HEK293 (cell line): ENCODE measurements around the gene PHRF1.

Experiments used
- CTCF ChIA-PET: fragments of 350-600 bp; formaldehyde crosslinking; extraction: SDS; loops from one replicate; lab custom pipeline; 2021; ENCODE audit warnings: antibody characterized with exemption; lab: Yijun Ruan, JAX
- POLR2A ChIA-PET: fragments of 300-600 bp; formaldehyde crosslinking; extraction: SDS; loops from one replicate; lab custom pipeline; 2020; ENCODE audit warnings: antibody characterized with exemption, inconsistent platforms; lab: Yijun Ruan, JAX
- H3K27ac ChIP-seq: fragments of 200-500 bp; sonication (Bioruptor generic); 2 replicates; pipeline ENCODE4 v1.5.1; 2014; ENCODE audit warnings: low read depth, low read length, control low read depth, inconsistent platforms; ENCODE audit errors: extremely low read depth
- H3K36me3 ChIP-seq, 2 experiments: fragments of 200-500 bp in 1 of 2; sonication (Bioruptor generic) in 1 of 2; 1 replicate in 1 of 2; 2 replicates in 1 of 2; pipeline ENCODE4 v1.5.1; 2014 to 2017; ENCODE audit warnings: inconsistent platforms in 2 of 2, low read length in 2 of 2; ENCODE audit not compliant: control insufficient read depth in 2 of 2, insufficient read depth in 1 of 2
- H3K4me1 ChIP-seq: fragments of 200-500 bp; sonication (Bioruptor generic); 2 replicates; pipeline ENCODE4 v1.5.1; 2014; ENCODE audit warnings: mild to moderate bottlenecking, low read length, inconsistent platforms; ENCODE audit not compliant: control insufficient read depth, insufficient read depth
- H3K4me3 ChIP-seq: 2 replicates; pipeline ENCODE4 v1.5.1; 2011; ENCODE audit warnings: low read depth, mild to moderate bottlenecking, control low read depth, low read length, moderate library complexity
- H3K9me3 ChIP-seq: fragments of 200-500 bp; sonication (Bioruptor generic); 2 replicates; pipeline ENCODE4 v1.5.1; 2014; ENCODE audit warnings: low read depth, low read length, inconsistent platforms; ENCODE audit not compliant: control insufficient read depth, insufficient read depth
- FEZF1 ChIP-seq: fragments of 450-650 bp; formaldehyde crosslinking; IDR thresholded peaks from 2 replicates; pipeline ENCODE4 v1.5.1; 2016; ENCODE audit warnings: missing biosample characterization, missing genetic modification characterization
- HOXC10 ChIP-seq: sonication (generic); formaldehyde crosslinking; IDR thresholded peaks from 2 replicates; pipeline ENCODE4 v1.8.1; 2023; ENCODE audit warnings: mild to moderate bottlenecking, missing genetic modification reagents
- KLF1 ChIP-seq: fragments of 450-650 bp; formaldehyde crosslinking; IDR thresholded peaks from 2 replicates; pipeline ENCODE4 v1.5.1; 2016; ENCODE audit warnings: missing biosample characterization, missing genetic modification characterization
- KLF10 ChIP-seq: fragments of 450-650 bp; IDR thresholded peaks from 2 replicates; pipeline ENCODE4 v1.5.1; 2018; ENCODE audit warnings: missing biosample characterization, mild to moderate bottlenecking, missing genetic modification characterization
- KLF16 ChIP-seq: fragments of 450-650 bp; formaldehyde crosslinking; IDR thresholded peaks from 2 replicates; pipeline ENCODE4 v1.5.1; 2017; ENCODE audit warnings: missing biosample characterization, missing genetic modification characterization
- KLF7 ChIP-seq: fragments of 450-650 bp; formaldehyde crosslinking; IDR thresholded peaks from 2 replicates; pipeline ENCODE4 v1.5.1; 2016; ENCODE audit warnings: missing biosample characterization, missing genetic modification characterization, borderline replicate concordance
- SP7 ChIP-seq: fragments of 450-650 bp; formaldehyde crosslinking; IDR thresholded peaks from 2 replicates; pipeline ENCODE4 v1.5.1; 2016; ENCODE audit warnings: missing biosample characterization, missing genetic modification characterization
- ZEB2 ChIP-seq: fragments of 450-650 bp; formaldehyde crosslinking; IDR thresholded peaks from 2 replicates; pipeline ENCODE4 v1.5.1; 2016; ENCODE audit warnings: missing biosample characterization, missing genetic modification characterization
- ZNF157 ChIP-seq: fragments of 450-650 bp; formaldehyde crosslinking; IDR thresholded peaks from 2 replicates; pipeline ENCODE4 v1.5.1; 2016; ENCODE audit warnings: missing biosample characterization, missing genetic modification characterization
- ZNF175 ChIP-seq: fragments of 450-650 bp; formaldehyde crosslinking; IDR thresholded peaks from 2 replicates; pipeline ENCODE4 v1.5.1; 2016; ENCODE audit warnings: missing biosample characterization, missing genetic modification characterization
- ZNF324 ChIP-seq: fragments of 450-650 bp; formaldehyde crosslinking; IDR thresholded peaks from 2 replicates; pipeline ENCODE4 v1.5.1; 2016; ENCODE audit warnings: missing biosample characterization, missing genetic modification characterization
- ZNF341 ChIP-seq: fragments of 450-650 bp; formaldehyde crosslinking; IDR thresholded peaks from 2 replicates; pipeline ENCODE4; 2016; ENCODE audit warnings: low read depth, missing biosample characterization, missing genetic modification characterization
- ZNF391 ChIP-seq: fragments of 450-650 bp; formaldehyde crosslinking; IDR thresholded peaks from 2 replicates; pipeline ENCODE4 v1.5.1; 2016; ENCODE audit warnings: low read depth, missing biosample characterization, missing genetic modification characterization, borderline replicate concordance
- ZNF501 ChIP-seq: fragments of 450-650 bp; formaldehyde crosslinking; IDR thresholded peaks from 2 replicates; pipeline ENCODE4 v1.5.1; 2016; ENCODE audit warnings: missing biosample characterization, missing genetic modification characterization
- ZNF560 ChIP-seq: fragments of 450-650 bp; formaldehyde crosslinking; IDR thresholded peaks from 2 replicates; pipeline ENCODE4 v1.5.1; 2017; ENCODE audit warnings: missing biosample characterization, missing genetic modification characterization, borderline replicate concordance
- ZNF561 ChIP-seq: fragments of 450-650 bp; IDR thresholded peaks from 2 replicates; pipeline ENCODE4 v1.5.1; 2018; ENCODE audit warnings: missing biosample characterization, missing genetic modification characterization, borderline replicate concordance
- ZNF660 ChIP-seq: fragments of 450-650 bp; IDR thresholded peaks from 2 replicates; pipeline ENCODE4 v1.5.1; 2018; ENCODE audit warnings: missing biosample characterization, mild to moderate bottlenecking, missing genetic modification characterization
- ZSCAN16 ChIP-seq: fragments of 450-650 bp; formaldehyde crosslinking; IDR thresholded peaks from 2 replicates; pipeline ENCODE4 v1.5.1; 2016; ENCODE audit warnings: missing biosample characterization, missing genetic modification characterization
- TF ChIP-seq, protein P1 (sequence below): fragments of 450-650 bp; formaldehyde crosslinking; IDR thresholded peaks from 2 replicates; pipeline ENCODE4 v1.5.1; 2016; ENCODE audit warnings: missing biosample characterization, missing genetic modification characterization
- TF ChIP-seq, protein P2 (sequence below): fragments of 450-650 bp; formaldehyde crosslinking; conservative IDR thresholded peaks from 2 replicates; pipeline ENCODE4 v1.5.1; 2016; ENCODE audit warnings: low read depth, missing biosample characterization, missing genetic modification characterization
- TF ChIP-seq, protein P3 (sequence below): fragments of 450-650 bp; formaldehyde crosslinking; IDR thresholded peaks from 2 replicates; pipeline ENCODE4 v1.5.1; 2016; ENCODE audit warnings: missing biosample characterization, missing genetic modification characterization
- TF ChIP-seq, protein P4 (sequence below): fragments of 450-650 bp; formaldehyde crosslinking; IDR thresholded peaks from 2 replicates; pipeline ENCODE4 v1.5.1; 2016; ENCODE audit warnings: missing biosample characterization, missing genetic modification characterization
- TF ChIP-seq, protein P5 (sequence below): fragments of 450-650 bp; formaldehyde crosslinking; IDR thresholded peaks from 2 replicates; pipeline ENCODE4 v1.5.1; 2016; ENCODE audit warnings: missing biosample characterization, missing genetic modification characterization

The PHRF1 gene, protein sequence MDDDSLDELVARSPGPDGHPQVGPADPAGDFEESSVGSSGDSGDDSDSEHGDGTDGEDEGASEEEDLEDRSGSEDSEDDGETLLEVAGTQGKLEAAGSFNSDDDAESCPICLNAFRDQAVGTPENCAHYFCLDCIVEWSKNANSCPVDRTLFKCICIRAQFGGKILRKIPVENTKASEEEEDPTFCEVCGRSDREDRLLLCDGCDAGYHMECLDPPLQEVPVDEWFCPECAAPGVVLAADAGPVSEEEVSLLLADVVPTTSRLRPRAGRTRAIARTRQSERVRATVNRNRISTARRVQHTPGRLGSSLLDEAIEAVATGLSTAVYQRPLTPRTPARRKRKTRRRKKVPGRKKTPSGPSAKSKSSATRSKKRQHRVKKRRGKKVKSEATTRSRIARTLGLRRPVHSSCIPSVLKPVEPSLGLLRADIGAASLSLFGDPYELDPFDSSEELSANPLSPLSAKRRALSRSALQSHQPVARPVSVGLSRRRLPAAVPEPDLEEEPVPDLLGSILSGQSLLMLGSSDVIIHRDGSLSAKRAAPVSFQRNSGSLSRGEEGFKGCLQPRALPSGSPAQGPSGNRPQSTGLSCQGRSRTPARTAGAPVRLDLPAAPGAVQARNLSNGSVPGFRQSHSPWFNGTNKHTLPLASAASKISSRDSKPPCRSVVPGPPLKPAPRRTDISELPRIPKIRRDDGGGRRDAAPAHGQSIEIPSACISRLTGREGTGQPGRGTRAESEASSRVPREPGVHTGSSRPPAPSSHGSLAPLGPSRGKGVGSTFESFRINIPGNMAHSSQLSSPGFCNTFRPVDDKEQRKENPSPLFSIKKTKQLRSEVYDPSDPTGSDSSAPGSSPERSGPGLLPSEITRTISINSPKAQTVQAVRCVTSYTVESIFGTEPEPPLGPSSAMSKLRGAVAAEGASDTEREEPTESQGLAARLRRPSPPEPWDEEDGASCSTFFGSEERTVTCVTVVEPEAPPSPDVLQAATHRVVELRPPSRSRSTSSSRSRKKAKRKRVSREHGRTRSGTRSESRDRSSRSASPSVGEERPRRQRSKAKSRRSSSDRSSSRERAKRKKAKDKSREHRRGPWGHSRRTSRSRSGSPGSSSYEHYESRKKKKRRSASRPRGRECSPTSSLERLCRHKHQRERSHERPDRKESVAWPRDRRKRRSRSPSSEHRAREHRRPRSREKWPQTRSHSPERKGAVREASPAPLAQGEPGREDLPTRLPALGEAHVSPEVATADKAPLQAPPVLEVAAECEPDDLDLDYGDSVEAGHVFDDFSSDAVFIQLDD (N-terminal part only)

DNA sequence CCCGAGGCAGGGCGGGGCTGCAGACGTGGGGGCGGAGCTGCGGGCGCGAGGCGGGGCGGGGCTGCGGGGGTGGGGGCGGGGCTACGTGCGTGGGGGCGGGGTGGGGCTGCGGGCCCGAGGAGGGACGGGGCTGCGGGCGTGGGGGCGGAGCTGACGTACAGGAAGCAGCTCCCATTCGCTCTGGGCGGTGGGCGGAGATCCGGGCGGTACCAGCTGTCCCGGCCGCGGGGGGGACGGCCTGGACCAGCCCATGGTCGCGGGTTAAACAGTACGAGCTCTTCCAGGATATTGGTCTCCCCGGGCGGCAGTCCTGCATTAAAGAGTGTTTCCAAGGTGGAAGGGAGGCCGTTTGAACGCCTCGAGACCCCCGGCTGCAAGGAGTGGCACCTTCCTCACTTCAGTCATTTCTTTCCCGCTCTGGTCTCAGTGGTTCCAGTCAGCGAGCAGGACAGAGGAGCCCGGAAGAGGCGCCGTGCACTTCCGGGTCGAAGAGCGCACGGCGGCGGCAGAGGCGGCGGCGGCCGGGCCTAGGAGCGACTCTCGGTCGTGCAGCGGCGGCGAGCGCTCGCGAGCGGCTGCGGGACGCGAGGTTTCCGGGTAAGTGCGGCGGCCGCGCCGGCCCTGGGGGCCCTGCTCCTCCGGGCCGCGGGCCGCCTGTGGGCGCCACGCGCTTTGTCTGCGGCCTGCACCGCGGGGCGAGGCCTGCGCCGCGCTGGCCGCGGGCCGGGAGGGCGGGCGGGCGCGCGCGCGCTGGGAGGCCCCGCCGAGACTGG is at the start of gene PHRF1:
PHRF1 (plus strand) TSS at position 475 of the 773 bp plus-strand sequence. CDS start 5,043 bp downstream, outside the sequence.
- H3K27ac ChIP-seq, result peak within 1 kb of the TSS; percentile 94
- CTCF ChIA-PET, result interaction anchor here (0.8 kb wide), 1 partner anchor 36 kb away, joined by 3 read pairs; no protein-coding TSS in a partner anchor
- POLR2A ChIA-PET, result interaction anchor here (0.6 to 2.0 kb wide), 20 partner anchors 9 to 369 kb away, joined by 3 to 28 read pairs (median 4); partner anchors contain the start of genes BET1L, HRAS, IRF7 and LMNTD2
- H3K9me3 ChIP-seq, result no peaks in the 10 kb centered on the region
- H3K36me3 ChIP-seq, result peaks cover 0 to 23% of the 10 kb centered on the region in 2 experiments; a peak in 1 of 3 replicates
- H3K4me1 ChIP-seq, result peaks cover 5% of the 10 kb centered on the region
- peak within 1 kb of the TSS; percentile 75 for H3K4me3 ChIP-seq
- TF ChIP-seq, protein P1, sequence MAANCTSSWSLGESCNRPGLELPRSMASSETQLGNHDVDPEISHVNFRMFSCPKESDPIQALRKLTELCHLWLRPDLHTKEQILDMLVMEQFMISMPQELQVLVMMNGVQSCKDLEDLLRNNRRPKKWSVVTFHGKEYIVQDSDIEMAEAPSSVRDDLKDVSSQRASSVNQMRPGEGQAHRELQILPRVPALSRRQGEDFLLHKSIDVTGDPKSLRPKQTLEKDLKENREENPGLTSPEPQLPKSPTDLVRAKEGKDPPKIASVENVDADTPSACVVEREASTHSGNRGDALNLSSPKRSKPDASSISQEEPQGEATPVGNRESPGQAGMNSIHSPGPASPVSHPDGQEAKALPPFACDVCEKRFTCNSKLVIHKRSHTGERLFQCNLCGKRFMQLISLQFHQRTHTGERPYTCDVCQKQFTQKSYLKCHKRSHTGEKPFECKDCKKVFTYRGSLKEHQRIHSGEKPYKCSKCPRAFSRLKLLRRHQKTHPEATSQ (tag by site-specific recombination), result no peak
- TF ChIP-seq SP7 (tag by site-specific recombination) (peak; percentile 74), ZNF391 (tag by site-specific recombination) (peak; percentile 69; the same call in 1 of the 2 replicates), ZNF157 (tag by site-specific recombination) (no peak), ZEB2 (tag by site-specific recombination) (peak; percentile 57), ZNF324 (tag by site-specific recombination) (peak; percentile 87; the same call in 1 of the 2 replicates), ZNF341 (tag by site-specific recombination) (peak; percentile 72), HOXC10 (no peak), ZNF561 (tag by site-specific recombination) (0 out of 2 replicates have a peak, but pooled peaks have one; percentile 26), ZNF501 (tag by site-specific recombination) (peak; percentile 81; the same call in 1 of the 2 replicates), FEZF1 (tag by site-specific recombination) (peak; percentile 41; the same call in 1 of the 2 replicates), KLF7 (tag by site-specific recombination) (peak; percentile 43; the same call in 1 of the 2 replicates), KLF16 (tag by site-specific recombination) (peak; percentile 89), KLF1 (tag by site-specific recombination) (peak; percentile 40), ZNF175 (tag by site-specific recombination) (no peak), KLF10 (tag by site-specific recombination) (peak; percentile 93), ZNF660 (tag by site-specific recombination) (peak; percentile 70), ZSCAN16 (tag by site-specific recombination) (no peak), ZNF560 (no peak)
- TF ChIP-seq, protein P2, sequence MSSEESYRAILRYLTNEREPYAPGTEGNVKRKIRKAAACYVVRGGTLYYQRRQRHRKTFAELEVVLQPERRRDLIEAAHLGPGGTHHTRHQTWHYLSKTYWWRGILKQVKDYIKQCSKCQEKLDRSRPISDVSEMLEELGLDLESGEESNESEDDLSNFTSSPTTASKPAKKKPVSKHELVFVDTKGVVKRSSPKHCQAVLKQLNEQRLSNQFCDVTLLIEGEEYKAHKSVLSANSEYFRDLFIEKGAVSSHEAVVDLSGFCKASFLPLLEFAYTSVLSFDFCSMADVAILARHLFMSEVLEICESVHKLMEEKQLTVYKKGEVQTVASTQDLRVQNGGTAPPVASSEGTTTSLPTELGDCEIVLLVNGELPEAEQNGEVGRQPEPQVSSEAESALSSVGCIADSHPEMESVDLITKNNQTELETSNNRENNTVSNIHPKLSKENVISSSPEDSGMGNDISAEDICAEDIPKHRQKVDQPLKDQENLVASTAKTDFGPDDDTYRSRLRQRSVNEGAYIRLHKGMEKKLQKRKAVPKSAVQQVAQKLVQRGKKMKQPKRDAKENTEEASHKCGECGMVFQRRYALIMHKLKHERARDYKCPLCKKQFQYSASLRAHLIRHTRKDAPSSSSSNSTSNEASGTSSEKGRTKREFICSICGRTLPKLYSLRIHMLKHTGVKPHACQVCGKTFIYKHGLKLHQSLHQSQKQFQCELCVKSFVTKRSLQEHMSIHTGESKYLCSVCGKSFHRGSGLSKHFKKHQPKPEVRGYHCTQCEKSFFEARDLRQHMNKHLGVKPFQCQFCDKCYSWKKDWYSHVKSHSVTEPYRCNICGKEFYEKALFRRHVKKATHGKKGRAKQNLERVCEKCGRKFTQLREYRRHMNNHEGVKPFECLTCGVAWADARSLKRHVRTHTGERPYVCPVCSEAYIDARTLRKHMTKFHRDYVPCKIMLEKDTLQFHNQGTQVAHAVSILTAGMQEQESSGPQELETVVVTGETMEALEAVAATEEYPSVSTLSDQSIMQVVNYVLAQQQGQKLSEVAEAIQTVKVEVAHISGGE, result peak; percentile 95
- TF ChIP-seq, protein P3, sequence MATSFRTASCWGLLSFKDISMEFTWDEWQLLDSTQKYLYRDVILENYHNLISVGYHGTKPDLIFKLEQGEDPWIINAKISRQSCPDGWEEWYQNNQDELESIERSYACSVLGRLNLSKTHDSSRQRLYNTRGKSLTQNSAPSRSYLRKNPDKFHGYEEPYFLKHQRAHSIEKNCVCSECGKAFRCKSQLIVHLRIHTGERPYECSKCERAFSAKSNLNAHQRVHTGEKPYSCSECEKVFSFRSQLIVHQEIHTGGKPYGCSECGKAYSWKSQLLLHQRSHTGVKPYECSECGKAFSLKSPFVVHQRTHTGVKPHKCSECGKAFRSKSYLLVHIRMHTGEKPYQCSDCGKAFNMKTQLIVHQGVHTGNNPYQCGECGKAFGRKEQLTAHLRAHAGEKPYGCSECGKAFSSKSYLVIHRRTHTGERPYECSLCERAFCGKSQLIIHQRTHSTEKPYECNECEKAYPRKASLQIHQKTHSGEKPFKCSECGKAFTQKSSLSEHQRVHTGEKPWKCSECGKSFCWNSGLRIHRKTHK (tag by site-specific recombination), result no peak
- TF ChIP-seq, protein P4, sequence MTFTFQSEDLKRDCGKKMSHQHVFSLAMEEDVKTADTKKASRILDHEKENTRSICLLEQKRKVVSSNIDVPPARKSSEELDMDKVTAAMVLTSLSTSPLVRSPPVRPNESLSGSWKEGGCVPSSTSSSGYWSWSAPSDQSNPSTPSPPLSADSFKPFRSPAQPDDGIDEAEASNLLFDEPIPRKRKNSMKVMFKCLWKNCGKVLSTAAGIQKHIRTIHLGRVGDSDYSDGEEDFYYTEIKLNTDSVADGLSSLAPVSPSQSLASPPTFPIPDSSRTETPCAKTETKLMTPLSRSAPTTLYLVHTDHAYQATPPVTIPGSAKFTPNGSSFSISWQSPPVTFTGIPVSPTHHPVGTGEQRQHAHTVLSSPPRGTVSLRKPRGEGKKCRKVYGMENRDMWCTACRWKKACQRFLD (tag by site-specific recombination), result no peak
- TF ChIP-seq, protein P5, sequence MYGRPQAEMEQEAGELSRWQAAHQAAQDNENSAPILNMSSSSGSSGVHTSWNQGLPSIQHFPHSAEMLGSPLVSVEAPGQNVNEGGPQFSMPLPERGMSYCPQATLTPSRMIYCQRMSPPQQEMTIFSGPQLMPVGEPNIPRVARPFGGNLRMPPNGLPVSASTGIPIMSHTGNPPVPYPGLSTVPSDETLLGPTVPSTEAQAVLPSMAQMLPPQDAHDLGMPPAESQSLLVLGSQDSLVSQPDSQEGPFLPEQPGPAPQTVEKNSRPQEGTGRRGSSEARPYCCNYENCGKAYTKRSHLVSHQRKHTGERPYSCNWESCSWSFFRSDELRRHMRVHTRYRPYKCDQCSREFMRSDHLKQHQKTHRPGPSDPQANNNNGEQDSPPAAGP, result peak; percentile 91
